Activated CD4-positive, alpha-beta T cell treated with anti-CD3 and anti-CD28 coated beads for 1 hour (primary cell): Measurements from ENCODE around the gene RNF26.

Source experiments
- DNase-seq: peaks from one replicate; pipeline ENCODE4 v3.0.0-alpha.2; 2020

The RNF26 gene

DNA sequence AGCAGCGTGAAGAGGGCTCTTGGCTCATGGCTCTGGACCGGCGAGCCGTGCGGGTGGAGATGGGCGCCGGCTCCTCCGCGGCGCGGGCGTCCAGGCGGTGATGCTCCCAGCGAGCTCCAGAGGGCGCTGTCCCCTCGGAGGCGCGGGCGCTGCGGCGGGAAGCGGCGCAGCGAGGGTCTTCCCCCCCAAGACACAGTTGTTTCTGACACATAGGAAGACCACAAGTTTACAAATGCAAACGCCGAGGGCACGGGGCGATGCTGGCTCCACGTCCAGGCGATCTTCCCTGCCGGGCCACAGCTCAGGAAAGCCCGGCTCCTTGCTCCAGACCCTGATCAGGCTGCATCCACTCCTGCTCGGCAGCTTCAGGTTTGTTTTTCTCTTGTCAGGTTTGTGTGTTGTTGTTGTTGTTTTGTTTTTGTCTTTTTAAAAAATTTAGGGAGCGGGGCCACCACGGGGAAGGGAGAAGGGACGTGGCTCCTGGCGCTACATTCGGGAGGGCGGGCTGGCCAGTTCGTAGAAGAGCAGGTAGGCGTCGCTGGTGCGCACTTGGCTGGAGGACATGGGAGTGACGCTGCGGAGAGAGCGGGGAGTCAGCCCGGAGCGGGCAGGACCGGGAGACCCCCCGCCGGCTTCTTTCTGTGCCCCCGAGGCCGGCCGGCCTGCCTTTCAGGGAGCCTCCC, 22.2 kb downstream of the RNF26 start:
- DNase-seq: peak; percentile 48

GRCh38 chr11:119357074-119357473, 22.7 kb downstream of the RNF26 start:
- DNase-seq: no peak

- no peak for DNase-seq
Measured at GRCh38 chr11:119359365-119360214, 25.3 kb downstream of the RNF26 start.

- DNase-seq: no peak
Measured at GRCh38 chr11:119361056-119361787, 26.9 kb downstream of the RNF26 start.

DNA sequence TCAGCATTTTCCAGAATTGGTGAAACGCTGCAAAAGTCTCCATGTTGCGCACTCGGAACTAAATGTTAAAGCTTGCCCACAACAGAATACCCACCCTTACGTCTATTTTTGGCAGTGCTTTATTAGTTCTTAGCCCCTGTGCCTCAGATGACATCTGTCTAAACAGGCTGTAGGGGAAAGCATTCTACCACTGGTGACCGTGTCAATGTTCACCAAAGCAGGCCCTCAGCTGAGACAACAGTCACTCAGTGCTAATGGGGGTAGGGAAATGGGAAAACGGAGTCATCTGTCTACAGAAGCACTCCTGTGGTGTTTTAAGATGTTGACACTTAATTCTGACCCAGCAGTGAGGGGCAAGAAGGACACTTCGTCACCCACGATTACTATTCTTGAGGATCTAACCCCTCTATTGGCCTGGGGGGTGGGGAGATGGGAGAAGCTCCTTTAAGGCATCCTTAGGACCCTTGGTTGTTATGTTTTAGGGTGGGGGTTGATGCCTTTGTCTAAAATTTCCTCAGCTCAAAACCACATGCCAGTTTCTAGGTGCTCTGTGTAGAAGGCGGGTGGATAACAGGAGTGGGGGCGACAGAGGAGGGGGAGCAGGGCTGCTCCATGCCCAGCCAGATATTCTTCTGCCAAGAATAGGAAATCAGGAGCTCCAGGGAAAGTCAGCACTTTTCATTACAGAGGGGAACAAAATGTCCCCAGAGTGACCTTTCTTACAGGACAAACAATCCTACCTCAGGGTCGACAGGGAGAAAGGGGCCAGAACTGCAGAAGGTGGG, 27.8 kb downstream of the RNF26 start:
- DNase-seq: no peak

DNA sequence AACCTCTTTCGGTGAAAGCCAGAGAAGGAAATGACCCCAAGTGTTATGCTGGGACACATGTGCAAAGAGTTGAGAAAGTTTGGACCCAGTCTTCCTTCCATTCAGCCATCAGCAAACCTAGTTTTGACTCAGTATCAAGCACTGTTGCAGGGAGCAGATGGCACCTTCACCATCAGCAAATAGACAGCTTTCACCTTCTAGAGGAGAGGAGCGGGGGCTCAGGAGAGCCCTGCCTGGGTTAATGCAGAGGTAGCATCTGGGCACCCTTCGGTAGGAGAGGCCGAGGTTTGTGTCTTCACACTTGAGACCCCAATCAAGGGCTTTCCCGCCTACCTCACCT, 28.4 kb downstream of the RNF26 start:
- DNase-seq: no peak

DNA sequence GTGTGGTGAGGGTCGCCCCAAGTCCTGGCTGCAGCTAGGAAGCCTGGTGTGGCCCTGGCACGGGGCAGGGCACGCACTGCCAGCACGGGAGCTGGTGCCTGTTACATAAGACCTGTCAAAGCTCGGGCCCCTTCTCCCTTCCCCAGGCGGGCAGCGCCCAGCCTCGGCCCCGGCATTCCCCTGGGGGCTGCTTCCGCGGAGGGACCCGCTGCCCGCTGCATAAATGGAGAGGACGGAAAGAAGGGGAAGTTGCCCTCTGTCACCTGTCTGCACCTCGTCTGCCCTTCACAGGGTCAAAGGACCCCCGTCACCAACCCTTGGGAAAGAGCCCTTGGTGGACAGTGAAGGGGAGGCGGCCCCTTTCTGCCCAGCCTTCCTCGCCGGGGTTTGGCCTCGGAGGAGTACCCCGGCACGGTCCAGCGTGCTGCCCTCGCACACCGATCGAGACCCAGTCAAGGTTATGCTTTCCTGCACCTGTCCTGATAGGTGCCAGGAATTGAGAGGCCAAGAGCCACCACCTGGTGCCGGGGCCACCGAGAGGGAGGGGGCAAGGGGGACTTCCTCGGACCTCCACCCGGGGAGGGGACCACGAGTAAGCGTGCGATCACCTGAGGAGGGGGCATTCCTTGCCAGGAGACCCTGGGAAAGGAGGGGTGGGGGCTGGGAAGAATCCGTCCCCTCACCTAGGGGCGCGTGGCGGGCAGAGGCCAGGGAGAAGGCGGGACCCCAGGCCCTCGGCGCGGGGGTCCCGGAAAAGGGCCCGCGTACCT, 28.9 kb downstream of the RNF26 start:
- DNase-seq: no peak

DNA sequence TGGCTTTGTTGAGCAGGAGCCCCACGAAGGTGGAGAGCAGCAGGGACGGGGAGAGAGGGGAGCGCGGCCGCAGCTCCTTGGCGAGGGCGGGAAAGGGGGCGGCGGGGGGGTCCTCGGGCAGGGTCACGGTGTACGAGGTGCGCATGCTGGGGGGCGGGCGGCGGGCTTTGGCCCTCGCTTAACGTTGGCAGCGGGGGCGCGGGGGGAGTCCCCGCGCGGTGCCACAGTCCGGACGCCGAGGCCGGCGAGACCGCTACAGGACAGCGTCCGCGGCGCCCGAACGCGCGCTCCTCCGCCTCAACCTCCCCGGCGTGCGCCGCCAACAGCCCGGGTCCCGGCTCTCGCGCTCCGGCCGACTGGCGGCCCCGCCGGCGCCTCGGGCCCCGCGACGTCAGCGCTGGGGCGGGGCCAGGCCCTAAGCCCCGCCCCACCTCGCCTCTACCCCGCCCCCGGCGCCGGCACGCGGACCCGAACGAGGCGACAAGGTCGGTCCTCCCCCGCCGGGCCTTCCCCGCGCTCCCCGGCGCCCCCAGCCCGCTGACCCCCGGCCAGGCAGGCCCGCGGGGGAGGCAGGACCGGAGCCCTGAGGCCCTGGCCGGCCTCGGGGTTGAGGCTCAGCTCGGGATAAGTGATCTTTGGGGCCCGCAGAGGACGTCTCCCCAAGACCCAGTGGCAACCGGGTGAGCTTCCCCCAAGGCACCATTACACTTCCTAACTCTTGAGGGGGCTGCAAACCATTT, 29.7 kb downstream of the RNF26 start:
- DNase-seq: peak; percentile 40

GRCh38 chr11:119365071-119365591, 30.8 kb downstream of the RNF26 start:
- DNase-seq: no peak

GRCh38 chr11:119366690-119367620, 32.6 kb downstream of the RNF26 start:
- no peak for DNase-seq

GRCh38 chr11:119367661-119368120, 33.4 kb downstream of the RNF26 start:
- DNase-seq: no peak

GRCh38 chr11:119368121-119369034, 34.1 kb downstream of the RNF26 start:
- DNase-seq: no peak

- no peak for DNase-seq
Measured at GRCh38 chr11:119369132-119369925, 35.0 kb downstream of the RNF26 start.

- no peak for DNase-seq
Measured at GRCh38 chr11:119370486-119371046, 36.2 kb downstream of the RNF26 start.

GRCh38 chr11:119371067-119371601, 36.8 kb downstream of the RNF26 start:
- no peak for DNase-seq

- DNase-seq: no peak
Measured at GRCh38 chr11:119371778-119372182, 37.5 kb downstream of the RNF26 start.
